Dermis microvascular lymphatic vessel endothelial cell (primary cell): ENCODE data around the gene HEATR3. TPM values are rescaled to one million over a fixed set of nuclear protein-coding genes. Genes with fewer than 3 reads are reported as not detected.

Experiments
- DNase-seq, 2 donors: peaks; one replicate each; pipeline versions ENCODE4 v3.0.0 to v3.0.0-alpha.2; 2010; ENCODE audit warnings: low read depth in 2 of 2
- total RNA-seq: library from RNA; depleted of rRNA; stranded (reverse); fragments of >200 nt; gene quantifications from 2 replicates; pipeline ENCODE4 v1.2.1, GENCODE V29; 2014

Gene HEATR3, protein sequence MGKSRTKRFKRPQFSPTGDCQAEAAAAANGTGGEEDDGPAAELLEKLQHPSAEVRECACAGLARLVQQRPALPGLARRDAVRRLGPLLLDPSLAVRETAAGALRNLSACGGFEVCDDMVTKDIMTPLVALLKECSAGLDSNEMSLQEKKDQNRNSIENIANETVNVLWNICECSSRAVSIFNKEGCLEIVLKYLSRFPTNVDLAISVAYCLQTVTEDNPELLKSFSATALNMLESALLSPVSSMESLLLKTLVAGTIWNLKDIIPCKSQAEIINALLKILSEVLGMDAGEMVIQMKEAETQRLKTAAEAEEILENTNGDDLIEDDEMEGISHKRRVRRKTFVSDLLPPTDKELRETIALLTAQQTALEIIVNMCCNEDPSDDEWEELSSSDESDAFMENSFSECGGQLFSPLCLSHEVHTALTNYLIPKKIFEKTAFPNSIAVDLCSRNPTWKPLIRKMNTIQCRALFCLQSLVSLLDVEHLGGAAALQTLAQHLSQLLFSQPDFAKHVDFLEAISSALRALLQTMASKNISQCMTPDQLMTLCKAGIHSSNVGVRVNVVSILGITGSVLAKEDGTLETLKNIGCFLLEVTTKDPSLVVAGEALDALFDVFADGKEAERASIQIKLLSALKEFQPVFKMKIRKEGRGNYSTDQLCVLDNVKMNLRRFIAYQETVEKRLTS
- 25.7 and 26.2 TPM in 2 replicates for total RNA-seq

DNA sequence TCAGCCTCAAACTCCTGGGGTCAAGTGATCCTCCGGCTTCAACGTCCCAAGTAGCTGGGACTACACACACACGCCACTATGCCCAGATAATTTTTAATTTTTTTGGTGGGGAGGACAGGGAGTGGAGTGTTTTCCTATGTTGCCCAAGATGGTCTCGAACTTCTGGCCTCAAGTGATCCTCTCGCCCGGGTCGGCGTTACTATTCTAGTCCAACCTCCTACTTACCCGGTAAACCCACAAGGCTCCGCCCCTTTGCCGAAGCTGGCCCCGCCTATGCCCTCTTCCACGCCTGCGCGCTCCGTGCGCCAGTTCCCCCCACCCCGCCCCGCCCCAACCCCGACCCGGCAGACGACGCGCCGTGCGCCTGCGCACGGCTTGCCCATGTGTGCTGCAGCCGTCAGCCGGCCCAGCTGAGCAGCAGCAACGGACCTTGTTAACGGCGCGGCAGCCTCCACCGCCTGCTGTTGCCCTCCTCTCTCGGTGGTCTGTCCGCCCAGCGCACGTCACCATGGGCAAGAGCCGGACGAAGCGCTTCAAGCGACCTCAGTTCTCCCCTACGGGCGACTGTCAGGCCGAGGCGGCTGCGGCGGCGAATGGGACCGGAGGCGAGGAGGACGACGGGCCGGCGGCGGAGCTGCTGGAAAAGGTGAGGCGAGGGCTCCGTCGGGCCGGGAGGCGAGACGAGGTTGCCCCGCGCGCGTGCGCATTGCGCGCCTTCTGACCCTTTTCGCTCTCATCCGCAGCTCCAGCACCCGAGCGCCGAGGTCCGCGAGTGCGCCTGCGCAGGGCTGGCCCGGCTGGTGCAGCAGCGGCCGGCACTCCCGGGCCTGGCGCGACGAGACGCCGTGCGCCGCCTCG lies at the start of gene HEATR3:
HEATR3 (plus strand) TSS at position 347 of the 858 bp plus-strand sequence; CDS start at position 509, 162 bp downstream.
- DNase-seq: peak; percentile 84 to 93

DNA sequence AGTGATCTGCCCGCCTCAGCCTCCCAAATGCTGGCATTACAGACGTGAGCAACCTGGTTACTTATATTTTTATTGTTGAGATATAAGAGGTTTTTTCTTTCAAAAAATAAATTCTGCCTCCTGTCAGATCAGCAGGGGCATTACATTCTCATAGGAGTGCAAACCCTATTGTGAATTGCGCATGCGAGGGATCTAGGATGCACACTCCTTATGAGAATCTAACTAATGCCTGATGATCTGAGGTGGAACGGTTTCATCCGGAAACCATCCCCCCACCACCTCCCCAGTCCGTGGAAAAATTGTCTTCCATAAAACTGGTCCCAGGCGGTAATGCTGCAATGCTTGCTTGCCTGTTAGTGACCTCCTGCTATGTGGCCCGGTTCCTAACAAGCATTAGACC lies 48.2 kb upstream of the HEATR3 start:
- no peak for DNase-seq

DNA sequence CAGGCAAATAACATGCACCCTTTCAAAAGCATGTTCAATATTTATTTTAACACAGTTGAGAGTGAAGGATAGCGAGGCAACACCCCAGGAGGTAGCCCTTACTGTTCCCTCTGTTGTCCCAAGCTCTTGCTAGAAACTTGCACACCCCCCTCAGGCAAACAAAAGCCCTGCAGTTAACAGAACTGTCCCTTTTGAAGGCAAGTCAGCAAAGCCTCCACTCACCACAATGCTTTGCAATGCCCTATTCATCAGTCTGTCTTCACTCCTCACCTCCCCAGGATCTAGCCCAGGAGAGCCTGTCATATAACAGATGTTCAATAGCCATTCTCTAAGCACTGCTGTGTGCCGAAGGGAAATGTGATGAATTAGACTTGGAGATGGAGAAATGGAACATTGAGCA lies 44.2 kb upstream of the HEATR3 start:
- no peak for DNase-seq

DNA sequence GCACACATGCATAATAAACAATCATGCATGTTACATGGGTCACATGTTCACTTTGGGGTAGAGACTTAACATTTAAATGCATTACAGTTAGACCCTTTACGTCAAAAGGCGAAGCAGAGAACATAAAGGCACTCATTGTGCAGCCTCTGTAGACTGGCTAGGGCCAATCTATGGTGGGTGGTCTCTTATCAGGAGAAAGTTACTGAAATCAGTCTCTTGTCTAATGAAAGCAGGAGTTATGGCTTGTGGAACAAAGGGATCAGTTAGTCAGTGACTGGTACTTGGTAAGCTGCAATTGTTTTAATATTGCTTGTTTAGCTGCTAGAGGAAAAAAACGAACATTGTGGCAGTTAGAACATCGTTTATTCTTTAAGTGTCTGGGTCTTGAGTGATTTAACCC lies 42.1 kb upstream of the HEATR3 start:
- DNase-seq: no peak

DNA sequence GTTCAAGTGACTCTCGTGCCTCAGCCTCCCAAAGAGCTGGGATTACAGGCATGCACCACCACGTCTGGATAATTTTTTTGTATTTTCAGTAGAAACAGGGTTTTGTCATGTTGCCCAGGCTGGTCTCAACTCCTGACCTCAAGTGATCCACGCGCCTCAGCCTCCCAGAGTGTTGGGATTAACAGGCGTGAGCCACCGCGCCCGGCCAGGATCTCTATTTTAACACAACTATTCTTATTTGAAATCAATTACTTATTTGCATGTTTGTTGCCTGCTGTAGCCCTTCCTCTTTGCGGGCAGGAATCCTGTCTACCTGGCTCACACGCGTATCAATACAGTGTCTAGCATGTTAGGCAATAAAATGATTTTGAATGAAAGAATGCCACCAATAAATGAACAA lies 41.6 kb upstream of the HEATR3 start:
- no peak for DNase-seq

DNA sequence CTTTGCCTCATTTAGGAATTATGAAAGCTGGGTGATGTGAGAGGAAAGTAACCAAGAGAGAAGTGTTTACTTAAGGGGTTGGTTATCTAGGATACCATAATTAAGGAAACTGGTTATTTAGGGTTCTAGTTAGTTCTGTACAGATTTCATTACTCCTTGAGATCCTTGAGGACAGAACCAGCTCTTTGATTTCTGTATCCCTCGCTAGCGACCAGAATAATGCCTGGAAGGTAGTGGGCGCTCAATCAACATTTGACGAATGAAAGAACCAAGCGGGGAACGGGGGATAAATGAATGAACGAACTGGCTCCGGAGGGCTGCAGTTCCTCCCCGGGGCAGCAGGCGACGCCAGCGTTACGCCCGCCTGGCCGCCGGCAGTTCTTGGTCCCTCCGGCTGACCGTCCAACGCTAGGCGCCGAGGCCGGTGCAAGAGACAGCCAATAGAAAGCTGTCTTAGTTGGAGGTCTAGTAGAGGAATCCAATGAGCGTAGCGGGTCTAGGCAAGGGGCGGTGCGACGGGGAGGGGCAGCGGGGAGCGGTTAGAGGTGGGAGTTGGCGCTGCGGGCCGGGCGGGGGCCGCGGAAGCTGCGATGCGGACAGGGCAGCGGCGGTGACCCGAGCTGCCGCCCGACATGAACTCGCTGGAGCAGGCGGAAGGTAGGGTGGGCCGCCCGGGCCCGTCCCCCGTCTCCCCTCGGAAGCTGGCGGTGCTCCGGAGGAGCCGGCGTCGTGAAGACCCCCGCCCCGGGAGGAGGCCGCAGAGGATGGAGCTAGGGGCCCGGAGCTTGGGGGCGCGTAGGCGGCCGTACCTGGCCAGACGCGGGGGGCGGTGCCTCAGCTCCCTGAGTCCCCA lies 40.9 kb upstream of the HEATR3 start, which contains the start of gene CNEP1R1:
CNEP1R1 (plus strand) TSS at position 542 of the 853 bp plus-strand sequence; CDS start at position 633, 91 bp downstream.
- DNase-seq: peak; percentile 96 to 98

DNA sequence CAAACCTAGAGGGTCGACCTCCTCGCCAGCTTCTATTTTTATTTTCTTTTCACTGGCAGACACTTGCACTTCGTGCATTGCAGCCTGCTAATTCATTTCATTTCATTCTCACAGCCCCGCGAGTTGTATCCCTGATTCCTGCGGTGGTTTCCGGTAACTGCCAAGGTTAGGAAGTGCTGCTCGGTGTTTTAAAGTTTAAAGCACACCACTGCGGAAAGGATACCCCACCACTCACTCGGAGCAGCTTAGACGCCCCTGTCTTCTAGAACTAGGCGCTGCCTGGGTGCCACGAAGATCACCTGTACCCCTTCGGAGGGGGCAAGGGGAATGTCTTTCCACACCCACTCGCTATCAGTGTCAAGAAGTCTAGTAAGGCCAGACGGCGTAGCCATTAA lies 40.2 kb upstream of the HEATR3 start:
- no peak for DNase-seq

DNA sequence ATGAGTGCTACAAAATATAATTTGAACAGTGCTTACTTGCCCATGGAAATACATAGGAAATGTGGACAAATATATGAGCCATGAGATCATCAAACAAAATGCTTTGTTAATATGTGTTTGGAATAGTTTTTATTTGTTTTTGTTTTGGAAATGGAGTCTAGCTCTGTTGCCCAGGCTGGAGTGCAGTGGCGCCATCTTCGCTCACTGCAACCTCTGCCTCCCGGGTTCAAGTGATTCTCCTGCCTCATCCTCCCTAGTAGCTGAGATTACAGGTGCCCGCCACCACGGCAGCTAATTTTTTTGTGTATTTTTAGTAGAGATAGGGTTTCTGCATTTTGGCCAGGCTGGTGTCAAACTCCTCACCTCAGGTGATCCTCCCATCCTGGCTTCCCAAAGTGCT lies 37.9 kb upstream of the HEATR3 start:
- no peak for DNase-seq

DNA sequence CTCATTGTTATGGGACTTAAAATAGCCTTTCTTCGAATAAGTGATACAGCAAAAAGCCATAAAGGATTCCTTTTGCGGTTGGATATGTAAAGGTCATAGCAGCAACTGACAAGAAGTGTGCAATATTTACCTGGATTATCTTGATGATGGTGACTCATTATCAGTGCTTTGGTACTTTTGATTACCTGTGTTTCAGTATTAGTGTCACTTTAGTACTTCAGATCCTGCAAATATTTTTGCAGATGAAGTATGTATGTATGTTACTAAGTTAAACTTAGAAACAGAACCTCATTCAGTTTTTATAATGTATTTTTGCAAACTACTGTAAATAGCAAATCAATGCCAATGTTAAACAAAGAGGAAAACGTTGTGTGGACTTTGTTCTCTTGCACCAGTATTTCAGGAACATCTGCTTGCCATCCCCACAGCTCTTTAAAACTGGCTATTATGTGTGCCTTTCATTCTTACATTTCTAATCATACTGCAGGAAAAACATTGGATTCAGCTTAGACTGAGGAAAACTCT lies 30.2 kb upstream of the HEATR3 start:
- no peak for DNase-seq

DNA sequence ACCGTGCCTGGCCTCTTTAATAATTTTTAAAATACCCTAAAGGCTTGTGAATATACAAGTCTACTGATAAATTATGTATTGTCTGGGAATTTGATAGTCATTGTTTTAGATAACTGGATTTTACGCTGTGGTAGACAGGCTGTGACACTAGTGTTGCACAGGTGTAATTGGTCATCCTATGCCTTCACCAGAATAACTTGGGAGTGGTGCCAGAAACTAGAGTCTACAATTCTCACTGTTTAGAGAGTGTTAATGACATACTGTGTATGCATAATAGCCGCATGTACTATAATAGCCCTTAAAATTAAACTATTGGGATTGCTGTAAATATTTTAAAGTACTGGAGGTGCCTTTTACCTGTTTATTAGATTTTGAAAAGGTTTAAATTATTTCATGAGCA lies 29.3 kb upstream of the HEATR3 start:
- no peak for DNase-seq

DNA sequence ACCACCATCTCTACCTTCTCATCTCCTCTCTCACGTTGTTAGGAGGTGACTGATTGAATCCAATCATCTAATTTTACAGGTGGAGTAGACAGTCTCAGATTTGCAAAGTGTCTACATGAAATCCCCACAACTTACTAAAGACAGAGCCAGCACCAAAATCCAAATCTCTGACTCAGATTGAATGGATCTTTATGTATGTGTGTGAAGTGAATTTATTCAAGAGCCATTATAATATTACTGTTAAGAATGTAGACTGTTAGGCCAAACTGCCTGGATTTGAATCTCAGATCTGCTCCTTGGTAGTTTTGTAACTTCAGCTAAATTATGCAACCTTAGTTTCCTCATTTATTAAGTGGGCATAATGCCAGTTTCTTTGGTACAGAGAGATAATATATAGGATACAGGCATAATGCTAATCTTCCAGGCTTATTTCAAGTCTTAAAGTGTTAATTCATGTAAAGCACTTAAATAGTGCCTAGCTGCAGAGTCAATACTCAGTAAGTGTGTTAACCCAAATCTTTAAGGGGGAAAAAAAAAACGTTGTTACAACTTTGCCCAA lies 28.0 kb upstream of the HEATR3 start:
- DNase-seq: no peak

DNA sequence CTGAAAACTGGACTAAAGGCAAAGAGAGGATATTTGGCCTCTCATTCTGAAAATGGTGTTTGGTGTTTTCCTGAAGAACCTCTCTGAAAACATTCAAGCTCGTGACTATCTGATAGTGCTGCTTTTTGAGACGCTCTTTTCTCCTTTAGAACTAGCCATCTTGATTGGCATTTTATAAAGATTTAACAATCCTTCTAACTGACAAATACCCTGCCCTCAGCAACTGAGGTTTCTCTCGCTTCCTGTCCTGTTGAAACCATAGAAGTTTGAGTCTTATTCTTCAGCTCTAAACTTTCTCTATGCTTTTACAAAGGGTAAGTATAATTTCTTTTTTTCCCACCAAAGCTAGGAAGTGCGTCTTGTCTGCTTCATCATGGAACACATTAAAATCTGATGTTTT lies 27.5 kb upstream of the HEATR3 start:
- no peak for DNase-seq

DNA sequence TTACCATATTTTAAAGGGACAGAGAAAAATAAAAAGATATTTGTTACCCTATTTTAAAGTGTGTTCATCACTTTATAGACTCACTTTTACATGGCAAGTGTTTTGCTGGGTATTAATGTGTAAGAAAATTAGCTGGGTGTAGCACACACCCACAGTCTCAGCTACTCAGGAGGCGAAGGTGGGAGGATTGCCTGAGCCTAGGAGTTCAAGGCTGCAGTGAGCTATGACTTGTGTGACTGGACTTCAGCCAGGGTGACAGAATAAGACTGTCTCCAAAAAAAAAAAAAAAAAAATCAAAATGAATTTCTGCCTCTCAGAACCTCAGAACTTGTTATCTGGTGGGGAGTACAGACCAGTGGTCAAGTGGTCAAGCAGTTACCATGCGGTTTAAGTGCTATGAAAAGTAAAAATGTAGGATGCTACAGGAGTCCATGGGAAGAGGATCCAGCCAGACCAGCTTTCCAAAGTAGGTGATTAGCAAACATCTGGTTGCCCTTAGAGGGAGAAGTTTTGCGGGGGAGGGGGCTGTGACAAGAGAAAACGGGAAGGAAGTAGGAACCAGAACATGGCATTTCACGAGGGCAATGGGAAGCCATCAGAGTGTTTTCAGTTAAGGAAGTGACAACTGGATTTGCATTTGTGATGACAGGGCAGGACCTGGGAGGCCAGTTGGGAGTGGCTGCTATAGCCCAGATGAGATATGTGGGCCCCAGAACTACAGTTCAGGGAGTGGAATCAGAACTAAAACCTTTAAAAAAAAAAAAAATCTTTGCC lies 26.8 kb upstream of the HEATR3 start:
- DNase-seq: no peak

DNA sequence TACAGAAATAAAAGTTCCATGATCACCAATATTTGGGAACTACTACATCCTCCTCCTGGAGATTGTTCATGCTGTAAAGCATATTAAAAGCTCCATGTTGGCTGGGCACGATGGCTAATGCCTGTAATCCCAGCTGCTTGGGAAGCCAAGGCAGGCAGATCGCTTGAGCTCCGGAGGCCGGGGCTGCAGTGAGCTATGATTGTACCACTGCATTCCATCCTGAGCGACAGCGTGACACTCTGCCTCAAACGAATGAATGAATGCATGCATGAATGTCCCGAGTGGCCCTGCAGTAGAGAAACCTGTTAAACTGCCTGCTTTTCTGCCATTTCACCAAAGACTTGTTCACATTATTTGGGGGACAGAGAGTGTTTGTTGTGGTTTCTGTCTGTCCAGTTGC lies 25.8 kb upstream of the HEATR3 start:
- no peak for DNase-seq

DNA sequence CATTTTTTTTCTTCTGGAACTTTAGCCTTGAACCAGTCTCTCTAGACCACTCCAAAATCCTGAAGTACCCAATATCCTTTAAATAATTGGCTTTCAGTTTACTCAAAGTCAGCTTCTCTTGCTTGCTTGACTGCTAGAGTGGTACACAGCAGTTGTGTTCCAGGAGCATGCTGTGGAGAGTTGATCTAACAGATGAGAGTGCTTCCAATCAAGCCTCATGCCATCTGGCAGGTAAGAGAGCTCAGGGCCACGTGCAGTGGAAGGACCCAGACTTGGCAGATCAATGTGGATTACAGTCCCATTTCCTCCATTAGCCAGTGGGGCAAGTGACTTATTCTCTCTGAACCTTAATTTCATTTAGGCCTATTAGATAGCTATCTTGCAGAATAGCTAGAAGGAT lies 25.1 kb upstream of the HEATR3 start:
- no peak for DNase-seq

DNA sequence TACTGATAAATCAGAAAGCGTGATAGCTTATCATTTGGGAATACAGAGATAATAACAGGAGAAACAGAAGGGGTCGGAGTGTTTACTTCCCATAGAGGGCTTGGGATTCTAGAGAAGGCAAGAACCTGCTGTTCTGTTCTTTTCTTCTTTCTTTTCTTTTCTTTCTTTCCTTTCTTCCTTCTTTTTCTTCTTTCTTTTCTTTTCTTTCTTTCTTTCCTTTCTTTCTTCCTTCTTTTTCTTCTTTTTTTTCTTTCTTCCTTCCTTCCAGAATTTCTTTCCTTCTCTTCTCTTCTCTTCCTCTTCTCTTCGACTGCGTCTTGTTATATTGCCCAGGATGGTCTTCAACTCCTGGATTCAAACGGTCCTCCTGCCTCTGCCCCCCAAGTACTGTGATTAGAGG lies 22.4 kb upstream of the HEATR3 start:
- DNase-seq: no peak

DNA sequence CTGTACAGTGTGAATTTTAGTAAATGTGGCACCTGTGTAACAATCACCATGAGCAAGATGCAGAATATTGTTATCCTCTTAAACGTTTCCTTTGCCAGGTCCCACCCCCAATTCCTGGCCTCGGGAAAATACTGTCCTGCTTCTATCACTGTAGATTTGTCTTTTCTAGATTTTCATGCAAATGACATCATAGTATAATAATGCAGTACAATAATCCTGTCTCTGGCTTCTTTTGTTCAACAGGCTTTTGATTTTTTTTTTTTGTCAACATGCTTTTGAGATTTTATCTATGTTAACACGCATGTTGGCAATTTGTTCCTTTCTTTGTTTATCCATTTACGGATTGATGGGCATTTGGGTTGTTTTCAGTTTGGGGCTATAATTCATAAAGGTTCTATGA lies 20.4 kb upstream of the HEATR3 start:
- no peak for DNase-seq

DNA sequence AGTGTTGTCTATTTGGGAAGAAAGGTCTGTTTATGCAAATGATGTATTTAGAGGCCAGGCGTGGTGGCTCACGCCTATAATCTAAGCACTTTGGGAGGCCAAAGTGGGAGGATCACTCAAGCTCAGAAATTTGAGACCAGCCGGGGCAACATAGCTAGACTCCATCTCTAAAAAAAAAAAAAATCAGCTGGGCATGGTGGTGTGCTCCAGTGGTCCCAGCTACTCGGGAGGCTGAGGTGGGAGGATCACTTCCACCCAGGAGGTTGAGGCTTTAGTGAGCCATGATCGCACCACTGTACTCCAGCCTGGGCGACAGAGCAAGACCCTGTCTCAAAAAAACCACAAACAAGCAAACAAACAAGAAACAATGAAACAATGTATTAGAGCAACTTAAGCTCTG lies 18.9 kb upstream of the HEATR3 start:
- no peak for DNase-seq

DNA sequence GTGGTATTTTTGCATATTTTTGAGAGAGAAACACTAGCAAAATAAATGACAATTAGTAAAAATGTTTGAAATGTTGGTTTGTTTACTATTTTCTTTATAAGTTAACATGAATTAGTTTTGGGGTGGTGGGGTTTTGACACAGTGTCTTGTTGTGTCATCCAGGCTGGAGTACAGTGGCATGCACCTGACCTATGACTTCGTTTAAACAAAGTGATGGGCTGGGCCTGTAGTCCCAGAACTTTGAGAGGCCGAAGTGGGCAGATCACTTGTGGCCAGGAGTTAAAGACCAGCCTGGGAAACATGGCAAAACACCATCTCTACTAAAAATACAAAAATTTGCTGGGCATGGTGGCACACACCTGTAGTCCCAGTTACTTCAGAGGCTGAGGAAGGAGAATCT lies 17.9 kb upstream of the HEATR3 start:
- DNase-seq: no peak

DNA sequence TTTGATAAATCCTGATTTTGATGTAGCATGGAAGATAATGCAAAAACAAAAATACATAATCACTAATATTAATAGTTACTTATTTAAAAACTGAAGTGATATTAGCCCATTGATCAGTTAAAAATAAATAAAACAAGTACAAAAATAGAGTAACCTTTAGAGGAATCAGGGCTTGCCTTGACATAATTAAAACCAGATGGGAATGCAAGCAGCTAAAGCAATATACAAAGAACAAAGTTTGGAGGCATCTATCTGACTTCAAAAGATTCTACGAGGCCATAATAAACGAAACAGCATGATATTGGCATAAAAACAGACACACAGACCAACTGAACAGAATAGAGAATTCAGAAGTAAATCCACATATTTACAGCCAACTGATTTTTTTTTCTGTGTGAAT lies 15.0 kb upstream of the HEATR3 start:
- no peak for DNase-seq
